BJ (cell line): Measurements from ENCODE around the gene PPP2R2D. TPM values are rescaled to one million over a fixed set of nuclear protein-coding genes. Genes with fewer than 3 reads are reported as not detected.

Experiments
- CTCF ChIA-PET: fragments of 350-600 bp; formaldehyde crosslinking; extraction: SDS; loops from one replicate; lab custom pipeline; 2021; ENCODE audit warnings: antibody characterized with exemption, inconsistent platforms; lab: Yijun Ruan, JAX
- POLR2A ChIA-PET: fragments of 300-600 bp; sonication (Branson Sonifier 250); formaldehyde crosslinking; extraction: SDS; loops from one replicate; lab custom pipeline; 2021; ENCODE audit warnings: antibody characterized with exemption; lab: Charles Lee
- DNase-seq: peaks from one replicate; pipeline ENCODE4 v3.0.0-alpha.2; 2011; ENCODE audit warnings: low read depth
- H3K27me3 ChIP-seq: 2 replicates; pipeline ENCODE4 v1.6.0; 2011; ENCODE audit warnings: low read length; ENCODE audit not compliant: control insufficient read depth, insufficient read depth
- H3K36me3 ChIP-seq: 2 replicates; pipeline ENCODE4 v1.5.1; 2011; ENCODE audit warnings: low read length; ENCODE audit not compliant: control insufficient read depth, insufficient read depth
- H3K4me3 ChIP-seq: 2 replicates; pipeline ENCODE4 v1.5.1; 2011; ENCODE audit warnings: low read depth, mild to moderate bottlenecking, control low read depth, low read length
- polyA plus RNA-seq: library from polyadenylated mRNA; depleted of rRNA; stranded (reverse); fragments of >200 nt; gene quantifications from 2 replicates; pipeline ENCODE4 v1.2.3, GENCODE V29; 2011
- TF ChIP-seq, protein P1 (sequence below): IDR thresholded peaks from 2 replicates; pipeline ENCODE4 v1.5.1; 2011; ENCODE audit warnings: low read depth, mild to moderate bottlenecking, control low read depth, inconsistent platforms, low read length, moderate library complexity; ENCODE audit not compliant: insufficient read depth

PPP2R2D gene
- polyA plus RNA-seq, 1 experiment = 31.2 TPM

DNA sequence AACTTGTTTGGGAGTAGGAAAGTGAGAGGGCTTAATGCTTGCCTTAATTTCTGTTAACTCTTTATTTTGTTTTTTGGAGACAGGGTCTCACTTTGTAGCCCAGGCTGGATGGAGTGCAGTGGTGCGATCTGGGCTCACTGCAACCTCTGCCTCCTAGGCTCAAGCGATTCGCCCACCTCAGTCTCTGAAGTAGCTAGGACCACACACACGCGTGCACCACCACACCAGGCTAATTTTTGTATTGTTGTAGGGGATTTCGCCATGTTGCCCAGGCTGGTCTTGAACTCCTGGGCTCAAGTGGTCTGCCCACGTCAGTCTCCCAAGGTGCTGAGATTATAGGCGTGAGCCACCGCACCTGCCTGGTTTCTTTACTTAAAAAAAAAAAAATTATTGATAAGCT, 1.9 kb downstream of the PPP2R2D start:
- ChIA-PET POLR2A (no interaction called here), CTCF (interaction anchor here (1.1 kb wide), 1 partner anchor 45 kb away, joined by 3 read pairs; no protein-coding TSS in a partner anchor)
- TF ChIP-seq, protein P1, sequence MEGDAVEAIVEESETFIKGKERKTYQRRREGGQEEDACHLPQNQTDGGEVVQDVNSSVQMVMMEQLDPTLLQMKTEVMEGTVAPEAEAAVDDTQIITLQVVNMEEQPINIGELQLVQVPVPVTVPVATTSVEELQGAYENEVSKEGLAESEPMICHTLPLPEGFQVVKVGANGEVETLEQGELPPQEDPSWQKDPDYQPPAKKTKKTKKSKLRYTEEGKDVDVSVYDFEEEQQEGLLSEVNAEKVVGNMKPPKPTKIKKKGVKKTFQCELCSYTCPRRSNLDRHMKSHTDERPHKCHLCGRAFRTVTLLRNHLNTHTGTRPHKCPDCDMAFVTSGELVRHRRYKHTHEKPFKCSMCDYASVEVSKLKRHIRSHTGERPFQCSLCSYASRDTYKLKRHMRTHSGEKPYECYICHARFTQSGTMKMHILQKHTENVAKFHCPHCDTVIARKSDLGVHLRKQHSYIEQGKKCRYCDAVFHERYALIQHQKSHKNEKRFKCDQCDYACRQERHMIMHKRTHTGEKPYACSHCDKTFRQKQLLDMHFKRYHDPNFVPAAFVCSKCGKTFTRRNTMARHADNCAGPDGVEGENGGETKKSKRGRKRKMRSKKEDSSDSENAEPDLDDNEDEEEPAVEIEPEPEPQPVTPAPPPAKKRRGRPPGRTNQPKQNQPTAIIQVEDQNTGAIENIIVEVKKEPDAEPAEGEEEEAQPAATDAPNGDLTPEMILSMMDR = no peak

DNA sequence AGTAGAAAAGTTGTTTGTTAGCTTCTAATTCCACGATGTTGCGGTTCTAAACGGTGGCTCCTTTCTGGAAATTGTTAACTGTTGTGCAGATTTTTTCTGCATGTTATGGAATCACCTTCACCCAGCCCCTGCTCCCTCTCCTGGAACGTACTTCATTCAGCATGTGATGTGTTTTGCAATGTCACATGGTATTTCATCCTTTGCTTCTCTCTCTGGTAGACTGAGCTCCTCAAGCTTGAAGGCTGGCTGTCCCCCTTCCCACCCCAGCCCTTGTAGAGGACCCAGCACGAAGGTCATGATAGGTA, 4.4 kb downstream of the PPP2R2D start:
- Histone ChIP-seq H3K4me3 (no peak overlapping the region), H3K36me3 (peaks cover 2% of the 10 kb centered on the region; the same call in 1 of the 2 replicates), H3K27me3 (no peaks in the 10 kb centered on the region)
- ChIA-PET POLR2A (no interaction called here), CTCF (no interaction called here)
- TF ChIP-seq, protein P1 = no peak
- no peak for DNase-seq

More for the DNA sequence above, 1.9 kb downstream of the PPP2R2D start:
- peaks cover 2% of the 10 kb centered on the region; the same call in 1 of the 2 replicates for H3K36me3 ChIP-seq
- peaks cover 6% of the 10 kb centered on the region for H3K27me3 ChIP-seq
- H3K4me3 ChIP-seq = no peak overlapping the region
- no peak for DNase-seq

DNA sequence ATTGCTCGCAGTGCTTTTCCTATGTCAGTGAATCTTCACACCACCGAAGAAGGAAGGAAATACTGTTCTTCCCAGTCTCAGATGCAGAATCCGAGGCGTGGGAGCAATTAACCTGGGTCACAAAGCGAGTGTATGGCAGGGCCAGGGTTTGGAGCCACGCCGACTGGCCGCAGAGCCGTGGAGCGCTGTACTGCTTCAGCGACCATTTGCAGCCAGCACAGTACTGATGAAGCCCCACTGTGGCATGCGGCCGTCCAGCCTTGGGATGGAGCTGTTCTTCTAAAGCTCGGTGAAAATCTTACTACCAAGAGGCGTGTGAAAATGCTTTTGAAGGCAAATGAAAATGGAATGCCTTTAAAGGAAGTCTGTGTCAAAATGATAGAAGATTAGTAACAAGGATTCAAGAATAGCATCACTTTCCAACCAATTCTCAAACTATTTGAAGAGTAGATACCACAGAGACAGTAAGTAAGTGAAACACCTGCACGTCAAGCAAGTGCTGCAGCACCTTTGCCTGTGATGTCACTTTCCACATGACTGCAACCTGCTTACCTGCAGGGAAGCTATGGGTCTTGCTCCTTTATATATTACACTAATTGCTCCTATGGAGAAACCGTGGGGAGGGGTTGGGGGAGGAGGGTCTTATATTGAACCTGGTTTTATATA, 4.9 kb downstream of the PPP2R2D start:
- POLR2A ChIA-PET = interaction anchor here (0.5 kb wide), 1 partner anchor 37 kb away, joined by 3 read pairs; no protein-coding TSS in a partner anchor
- no peak for DNase-seq
- TF ChIP-seq, protein P1 = no peak
- Histone ChIP-seq H3K4me3 (no peak overlapping the region), H3K36me3 (peaks cover 2% of the 10 kb centered on the region; the same call in 1 of the 2 replicates), H3K27me3 (no peaks in the 10 kb centered on the region)
- CTCF ChIA-PET = no interaction called here

DNA sequence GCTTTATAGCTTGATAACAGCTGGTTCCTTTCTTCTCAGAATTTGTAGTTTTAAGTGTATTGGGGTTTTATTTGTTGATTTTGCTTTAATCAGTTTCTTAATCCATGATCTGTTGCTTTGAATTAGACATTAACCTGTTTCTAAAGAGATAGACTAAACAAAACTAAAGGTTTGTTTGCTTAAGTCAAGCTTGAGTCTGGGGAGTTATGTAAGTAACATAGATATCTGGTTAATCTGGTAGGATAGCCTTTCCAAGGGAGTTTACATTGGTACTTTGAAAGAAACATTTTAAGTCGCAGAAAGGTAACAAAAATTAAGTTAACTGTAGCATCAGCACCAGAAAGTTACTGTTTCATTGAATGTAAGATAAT, 5.4 kb downstream of the PPP2R2D start:
- ChIA-PET CTCF (no interaction called here), POLR2A (interaction anchor here (0.5 kb wide), 1 partner anchor 36 kb away, joined by 3 read pairs; no protein-coding TSS in a partner anchor)
- H3K36me3 ChIP-seq = peaks cover 2% of the 10 kb centered on the region; the same call in 1 of the 2 replicates
- H3K27me3 ChIP-seq = no peaks in the 10 kb centered on the region
- TF ChIP-seq, protein P1 = no peak
- DNase-seq = no peak
- H3K4me3 ChIP-seq = no peak overlapping the region

DNA sequence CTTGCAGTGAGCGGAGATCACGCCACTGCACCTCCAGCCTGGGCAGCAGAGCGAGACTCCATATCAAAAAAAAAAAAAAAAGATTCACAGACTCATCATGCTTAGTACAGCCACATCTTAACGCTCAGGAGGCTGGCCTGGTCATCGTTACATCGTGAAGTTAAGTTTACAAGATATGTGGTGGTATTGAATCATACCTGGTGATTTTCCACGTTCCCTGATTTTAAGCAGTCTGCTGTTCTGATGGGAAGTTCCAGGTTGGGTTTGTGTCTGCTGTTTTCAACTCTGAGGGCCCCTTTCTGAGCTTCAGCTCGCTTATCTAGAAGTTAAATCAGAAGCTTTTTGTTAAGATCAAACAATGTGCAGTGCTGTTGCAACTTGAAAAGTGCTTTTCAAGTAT, 6.9 kb downstream of the PPP2R2D start:
- no peak for DNase-seq
- CTCF ChIA-PET = interaction anchor here (2.1 kb wide), 1 partner anchor 26 kb away, joined by 7 read pairs; no protein-coding TSS in a partner anchor

More for the DNA sequence above, 6.9 kb downstream of the PPP2R2D start:
- H3K4me3 ChIP-seq = no peak overlapping the region
- H3K27me3 ChIP-seq = no peaks in the 10 kb centered on the region
- TF ChIP-seq, protein P1 = no peak
- H3K36me3 ChIP-seq = peaks cover 2% of the 10 kb centered on the region; the same call in 1 of the 2 replicates
- POLR2A ChIA-PET = no interaction called here
